Activated CD4-positive, alpha-beta memory T cell treated with anti-CD3 and anti-CD28 coated beads, Interleukin-2, amount 10 ng/mL, durations not matched to agents 7 days and 5 days (primary cell): Measurements from ENCODE around the gene EGLN2. TPM values are rescaled to one million over a fixed set of nuclear protein-coding genes. Genes with fewer than 3 reads are reported as not detected.
A peak's percentile ranks its signal among the peaks of the same experiment; 100 is the strongest.
"Not testable (repeated sequence)": the region's sequence is repeated elsewhere in the genome, so short reads cannot be mapped to it uniquely, and the experiment has no call there.

ENCODE experiments used
- CTCF ChIA-PET: fragments of 350-600 bp; sonication (Branson Sonifier 250); formaldehyde crosslinking; loops from one replicate; lab custom pipeline; 2021; ENCODE audit warnings: antibody characterized with exemption, inconsistent platforms; lab: Charles Lee
- POLR2A ChIA-PET: fragments of 350-600 bp; sonication (Branson Sonifier 250); formaldehyde crosslinking; loops from one replicate; lab custom pipeline; 2021; ENCODE audit warnings: antibody characterized with exemption; lab: Charles Lee
- DNase-seq: peaks from one replicate; pipeline ENCODE4 v3.0.0-alpha.2; 2020
- H3K27ac Mint-ChIP-seq: one replicate; pipeline ENCODE4 v1.8.0; 2021; ENCODE audit warnings: mild to moderate bottlenecking, mixed read lengths
- H3K27me3 Mint-ChIP-seq: one replicate; pipeline ENCODE4 v1.8.0; 2021; ENCODE audit warnings: mixed read lengths
- H3K36me3 Mint-ChIP-seq: one replicate; pipeline ENCODE4 v1.8.0; 2021; ENCODE audit warnings: low read depth, mixed read lengths
- H3K4me1 Mint-ChIP-seq: one replicate; pipeline ENCODE4 v1.8.0; 2021; ENCODE audit warnings: mixed read lengths
- H3K4me3 Mint-ChIP-seq: one replicate; pipeline ENCODE4 v1.8.0; 2021; ENCODE audit warnings: mild to moderate bottlenecking, mixed read lengths
- H3K9me3 Mint-ChIP-seq: one replicate; pipeline ENCODE4 v1.8.0; 2021; ENCODE audit warnings: mixed read lengths
- total RNA-seq, 2 experiments: library from RNA; stranded (reverse); gene quantifications; one replicate each; pipeline ENCODE4 v1.2.3, GENCODE V29; 2021

The EGLN2 gene
- total RNA-seq, 2 experiments from 2014 or later, result 127 to 128 TPM

GRCh38 chr19:40805258-40805868, 6.4 kb downstream of the EGLN2 start:
- H3K4me3 Mint-ChIP-seq, result peak overlapping the region; percentile 91
- POLR2A ChIA-PET, result interaction anchor here (0.9 to 14.9 kb wide), 12 partner anchors 11 to 458 kb away, joined by 3 to 161 read pairs (median 6); partner anchors contain the start of genes ACTMAP, COQ8B, HNRNPUL1 and ITPKC

GRCh38 chr19:40806423-40807146, 7.6 kb downstream of the EGLN2 start:
- POLR2A ChIA-PET, result interaction anchor here (0.7 to 14.9 kb wide), 14 partner anchors 8 to 456 kb away, joined by 3 to 161 read pairs (median 5); partner anchors contain the start of genes ACTMAP, COQ8B, EGLN2 and ITPKC
- H3K36me3 Mint-ChIP-seq, result peaks cover 77% of the 10 kb centered on the region

More at GRCh38 chr19:40805258-40805868, 6.4 kb downstream of the EGLN2 start:
- Mint-ChIP-seq H3K36me3 (peaks cover 84% of the 10 kb centered on the region), H3K27ac (peak overlapping the region; percentile 97), H3K27me3 (no peaks in the 10 kb centered on the region), H3K4me1 (peaks cover 91% of the 10 kb centered on the region), H3K9me3 (no peaks in the 10 kb centered on the region)
- DNase-seq, result peak; percentile 75
- CTCF ChIA-PET, result interaction anchor here (1.7 to 4.6 kb wide), 6 partner anchors 14 to 202 kb away, joined by 7 to 50 read pairs (median 32); partner anchors contain the start of gene RAB4B

GRCh38 chr19:40807147-40808020, 8.4 kb downstream of the EGLN2 start:
- peak overlapping the region; percentile 97 for H3K27ac Mint-ChIP-seq
- H3K27me3 Mint-ChIP-seq, result peaks cover 9% of the 10 kb centered on the region
- peak overlapping the region; percentile 64 for H3K4me3 Mint-ChIP-seq
- no peak for DNase-seq
- ChIA-PET CTCF (interaction anchor here (0.6 to 4.6 kb wide), 15 partner anchors 9 to 410 kb away, joined by 3 to 50 read pairs (median 5); partner anchors contain the start of genes BLVRB, EGLN2, MIA and RAB4B), POLR2A (interaction anchor here (0.7 to 14.9 kb wide), 10 partner anchors 9 to 456 kb away, joined by 3 to 161 read pairs (median 8); partner anchors contain the start of genes ACTMAP, COQ8B, EGLN2 and ITPKC)
- H3K4me1 Mint-ChIP-seq, result peaks cover 89% of the 10 kb centered on the region
- no peaks in the 10 kb centered on the region for H3K9me3 Mint-ChIP-seq
- H3K36me3 Mint-ChIP-seq, result peaks cover 69% of the 10 kb centered on the region

More at GRCh38 chr19:40806423-40807146, 7.6 kb downstream of the EGLN2 start:
- Mint-ChIP-seq H3K27ac (peak overlapping the region; percentile 97), H3K27me3 (peaks cover 4% of the 10 kb centered on the region), H3K9me3 (no peaks in the 10 kb centered on the region), H3K4me1 (peaks cover 91% of the 10 kb centered on the region), H3K4me3 (peak overlapping the region; percentile 64)
- CTCF ChIA-PET, result interaction anchor here (0.6 to 4.6 kb wide), 15 partner anchors 8 to 341 kb away, joined by 3 to 50 read pairs (median 5); partner anchors contain the start of genes ACTMAP, BLVRB, EGLN2 and MIA
- peak; percentile 84 for DNase-seq

DNA sequence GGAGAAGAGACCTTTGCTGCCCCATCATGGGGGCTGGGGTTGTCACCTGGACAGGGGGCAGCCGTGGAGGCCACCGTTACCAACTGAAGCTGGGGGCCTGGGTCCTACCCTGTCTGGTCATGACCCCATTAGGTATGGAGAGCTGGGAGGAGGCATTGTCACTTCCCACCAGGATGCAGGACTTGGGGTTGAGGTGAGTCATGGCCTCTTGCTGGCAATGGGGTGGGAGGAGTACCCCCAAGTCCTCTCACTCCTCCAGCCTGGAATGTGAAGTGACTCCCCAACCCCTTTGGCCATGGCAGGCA, 9.0 kb downstream of the EGLN2 start:
- Mint-ChIP-seq H3K27me3 (peaks cover 14% of the 10 kb centered on the region), H3K4me1 (peaks cover 84% of the 10 kb centered on the region), H3K4me3 (no peak overlapping the region), H3K9me3 (no peaks in the 10 kb centered on the region), H3K27ac (no peak overlapping the region), H3K36me3 (peaks cover 64% of the 10 kb centered on the region)
- no peak for DNase-seq
- CTCF ChIA-PET, result interaction anchor here (0.9 to 4.6 kb wide), 8 partner anchors 9 to 146 kb away, joined by 3 to 50 read pairs (median 14); partner anchors contain the start of genes EGLN2 and RAB4B
- POLR2A ChIA-PET, result interaction anchor here (2.3 to 14.9 kb wide), 5 partner anchors 10 to 145 kb away, joined by 8 to 161 read pairs (median 16); partner anchors contain the start of genes ACTMAP, COQ8B, EGLN2 and ITPKC

- no peaks in the 10 kb centered on the region for H3K9me3 Mint-ChIP-seq
- ChIA-PET POLR2A (interaction anchor here (0.6 to 14.9 kb wide), 4 partner anchors 10 to 145 kb away, joined by 3 to 161 read pairs (median 12); partner anchors contain the start of genes EGLN2 and RAB4B), CTCF (interaction anchor here (0.9 to 4.6 kb wide), 3 partner anchors 10 to 145 kb away, joined by 3 to 43 read pairs (median 40); partner anchors contain the start of gene EGLN2)
- no peak for DNase-seq
- no peak overlapping the region for H3K27ac Mint-ChIP-seq
- H3K36me3 Mint-ChIP-seq, result peaks cover 60% of the 10 kb centered on the region
- no peak overlapping the region for H3K4me3 Mint-ChIP-seq
- peaks cover 79% of the 10 kb centered on the region for H3K4me1 Mint-ChIP-seq
- peaks cover 16% of the 10 kb centered on the region for H3K27me3 Mint-ChIP-seq
Measured at GRCh38 chr19:40808497-40808896, 9.5 kb downstream of the EGLN2 start.

DNA sequence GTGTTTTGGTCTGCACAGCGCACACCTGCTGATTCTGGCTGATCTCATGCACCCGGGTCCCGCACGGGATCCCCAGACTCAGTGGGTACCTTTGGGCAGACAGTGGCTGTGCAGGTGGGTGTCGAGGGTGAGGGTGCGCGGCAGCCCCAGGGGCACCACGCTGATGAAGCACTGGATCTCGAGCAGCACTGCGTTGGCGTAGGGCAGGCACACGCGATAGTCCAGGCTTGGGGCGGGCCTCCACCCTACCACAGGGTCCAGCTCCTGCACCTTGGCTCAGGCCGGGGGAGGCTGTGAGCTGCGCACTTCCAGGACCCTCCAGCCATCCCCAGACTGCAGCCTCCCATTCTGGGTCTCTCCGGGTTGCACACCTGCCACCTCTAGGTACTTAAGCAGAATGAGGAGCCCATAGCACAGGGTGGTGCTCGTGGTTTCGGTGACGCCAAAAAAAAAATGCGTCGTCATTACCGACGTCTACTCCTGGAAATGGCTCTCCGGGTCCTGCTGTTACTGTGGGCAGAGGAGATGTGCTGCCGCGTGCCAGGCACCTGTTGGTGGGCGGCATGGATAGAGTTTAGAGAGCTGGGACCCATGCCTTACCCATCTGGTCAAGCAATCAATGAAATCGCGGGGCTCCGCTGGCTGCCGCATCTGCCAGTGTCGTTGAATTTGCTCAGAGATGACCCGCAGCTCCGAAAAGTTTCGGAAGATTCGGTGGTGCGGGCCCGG, 10.5 kb downstream of the EGLN2 start:
- DNase-seq, result no peak
- Mint-ChIP-seq H3K27me3 (peaks cover 24% of the 10 kb centered on the region), H3K36me3 (peaks cover 50% of the 10 kb centered on the region), H3K27ac (no peak overlapping the region), H3K4me3 (peak overlapping the region; percentile 51), H3K9me3 (no peaks in the 10 kb centered on the region), H3K4me1 (peaks cover 69% of the 10 kb centered on the region)
- ChIA-PET POLR2A (no interaction called here), CTCF (no interaction called here)

DNA sequence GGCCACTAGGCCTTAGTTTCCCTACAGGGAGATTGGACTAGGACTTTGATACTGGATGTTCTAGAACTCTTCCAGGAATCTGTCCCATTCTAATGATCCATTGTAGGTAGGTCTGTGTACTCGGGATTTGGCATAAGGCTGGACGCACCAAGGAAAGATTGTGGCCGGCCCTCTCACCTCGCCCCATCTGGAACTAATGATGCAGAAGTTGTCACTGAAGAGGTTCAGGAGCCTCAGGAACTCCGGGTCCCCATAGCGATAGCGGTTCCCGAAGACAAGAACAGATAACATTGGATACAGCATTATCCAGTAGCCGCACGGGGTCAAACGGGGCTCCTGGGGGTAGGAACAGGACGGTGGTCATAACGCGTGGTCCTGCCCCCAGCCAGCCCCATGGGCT, 11.2 kb downstream of the EGLN2 start:
- Mint-ChIP-seq H3K36me3 (peaks cover 44% of the 10 kb centered on the region), H3K9me3 (no peaks in the 10 kb centered on the region), H3K27me3 (peaks cover 29% of the 10 kb centered on the region), H3K4me1 (peaks cover 62% of the 10 kb centered on the region), H3K4me3 (peak overlapping the region; percentile 51), H3K27ac (no peak overlapping the region)
- no peak for DNase-seq
- ChIA-PET CTCF (no interaction called here), POLR2A (no interaction called here)

DNA sequence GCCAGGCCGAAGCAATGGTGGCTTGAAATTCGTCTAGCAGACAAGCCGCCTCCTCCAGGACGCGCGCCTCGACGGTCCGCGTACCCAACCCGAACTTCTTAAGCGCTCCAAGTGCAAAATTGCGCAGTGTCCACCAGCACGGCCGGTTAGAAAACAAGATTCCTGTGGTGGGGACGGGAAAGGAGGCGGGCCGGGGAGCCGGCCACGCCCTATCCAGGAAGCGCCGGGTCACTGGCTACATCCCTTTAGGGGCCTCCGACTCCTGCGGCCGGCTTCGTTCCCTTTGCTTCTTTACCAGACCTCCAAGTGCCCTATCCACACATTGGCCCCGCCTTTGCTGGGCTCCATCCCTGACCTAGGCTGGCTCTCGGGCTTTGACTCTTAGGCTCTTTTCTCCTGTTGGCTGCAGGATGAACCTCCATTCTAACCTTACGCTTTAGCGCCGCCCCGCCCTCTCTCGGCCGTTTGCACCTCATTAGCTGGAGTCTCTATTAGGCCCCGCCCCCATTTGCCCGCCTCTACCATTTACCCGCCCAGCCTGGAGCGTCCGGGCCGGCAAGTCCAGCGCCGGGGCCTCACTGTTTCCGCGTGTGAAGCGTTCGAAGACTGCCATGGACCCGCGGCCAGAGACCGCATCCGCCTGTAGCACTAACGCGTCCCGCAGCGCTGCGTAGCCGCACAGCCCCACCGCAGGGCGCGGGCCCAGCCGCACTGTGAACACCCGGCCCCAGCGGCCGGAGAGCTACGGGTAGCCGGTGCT, 11.8 kb downstream of the EGLN2 start:
- peak overlapping the region; percentile 87 for H3K4me3 Mint-ChIP-seq
- DNase-seq, result peak; percentile 72
- peaks cover 32% of the 10 kb centered on the region for H3K27me3 Mint-ChIP-seq
- H3K9me3 Mint-ChIP-seq, CTCF ChIA-PET: not testable (repeated sequence)
- POLR2A ChIA-PET, result interaction anchor here (0.6 to 1.5 kb wide), 4 partner anchors 8 to 63 kb away, joined by 3 to 4 read pairs (median 4); partner anchors contain the start of genes ACTMAP and EGLN2
- H3K4me1 Mint-ChIP-seq, result peaks cover 56% of the 10 kb centered on the region
- peaks cover 42% of the 10 kb centered on the region for H3K36me3 Mint-ChIP-seq
- H3K27ac Mint-ChIP-seq, result peak overlapping the region; percentile 66

GRCh38 chr19:40811478-40812341, 12.7 kb downstream of the EGLN2 start:
- Mint-ChIP-seq H3K4me3 (peak overlapping the region; percentile 49), H3K36me3 (peaks cover 41% of the 10 kb centered on the region), H3K27me3 (peaks cover 34% of the 10 kb centered on the region), H3K4me1 (peaks cover 47% of the 10 kb centered on the region), H3K9me3 (no peaks in the 10 kb centered on the region), H3K27ac (no peak overlapping the region)
- ChIA-PET CTCF (interaction anchor here (0.6 to 1.0 kb wide), 3 partner anchors 9 to 95 kb away, joined by 3 to 4 read pairs (median 3); partner anchors contain the start of genes COQ8B and ITPKC), POLR2A (interaction anchor here (0.6 to 1.6 kb wide), 5 partner anchors 9 to 64 kb away, joined by 3 to 4 read pairs (median 4); partner anchors contain the start of genes ACTMAP, EGLN2 and RAB4B)
- DNase-seq, result no peak

DNA sequence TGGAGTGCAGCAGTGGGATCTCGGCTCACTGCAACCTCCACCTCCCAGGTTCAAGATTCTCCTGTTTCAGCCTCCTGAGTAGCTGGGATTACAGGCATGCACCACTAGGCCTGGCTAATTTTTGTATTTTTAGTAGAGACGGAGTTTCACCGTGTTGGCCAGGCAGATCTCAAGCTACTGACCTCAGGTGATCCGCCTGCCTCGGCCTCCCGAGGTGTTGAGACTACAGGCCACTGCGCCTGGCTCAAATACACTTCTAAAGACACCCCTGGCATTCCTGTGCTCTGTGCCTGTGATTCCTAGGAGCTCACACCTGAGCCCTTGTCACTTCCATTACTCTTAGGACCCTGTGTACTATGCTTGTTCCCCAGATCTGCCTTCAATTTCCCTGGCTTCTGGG, 13.6 kb downstream of the EGLN2 start:
- Mint-ChIP-seq H3K4me3 (peak overlapping the region; percentile 5), H3K4me1 (peaks cover 39% of the 10 kb centered on the region), H3K36me3 (peaks cover 32% of the 10 kb centered on the region), H3K27me3 (peaks cover 34% of the 10 kb centered on the region)
- H3K27ac Mint-ChIP-seq, H3K9me3 Mint-ChIP-seq, DNase-seq: not testable (repeated sequence)
- ChIA-PET POLR2A (interaction anchor here (1.6 kb wide), 1 partner anchor 35 kb away, joined by 4 read pairs; the partner anchor contains the start of gene RAB4B), CTCF (interaction anchor here (0.6 to 1.0 kb wide), 4 partner anchors 10 to 1046 kb away, joined by 3 to 4 read pairs (median 3); partner anchors contain the start of genes COQ8B and ITPKC)
